Measurements from ENCODE around the gene HCST. TPM values are rescaled to one million over a fixed set of nuclear protein-coding genes. Genes with fewer than 3 reads are reported as not detected.

The HCST gene
- total RNA-seq, 1 donor from 2014 or later, result not detected

GRCh38 chr19:35883882-35884281 is 18.4 kb upstream of the HCST start:
- Histone ChIP-seq H3K4me3 (ENCODE audit: low read depth, low read length) (no peak overlapping the region), H3K36me3 (ENCODE audit: control insufficient read depth, insufficient read depth, low read length) (no peaks in the 10 kb centered on the region), H3K27me3 (ENCODE audit: control insufficient read depth, insufficient read depth, low read length) (peaks cover 4% of the 10 kb centered on the region)
- no peak for TF ChIP-seq CTCF (IDR thresholded peaks at IDR 0.05; ENCODE audit: insufficient read depth, low read length, poor library complexity, severe bottlenecking)
- no peak for DNase-seq (ENCODE audit: low read depth)

GRCh38 chr19:35885225-35885738 is 17.0 kb upstream of the HCST start:
- Histone ChIP-seq H3K27me3 (ENCODE audit: control insufficient read depth, insufficient read depth, low read length) (no peaks in the 10 kb centered on the region), H3K36me3 (ENCODE audit: control insufficient read depth, insufficient read depth, low read length) (peaks cover 3% of the 10 kb centered on the region), H3K4me3 (ENCODE audit: low read depth, low read length) (no peak overlapping the region)
- no peak for TF ChIP-seq CTCF (IDR thresholded peaks at IDR 0.05; ENCODE audit: insufficient read depth, low read length, poor library complexity, severe bottlenecking)
- no peak for DNase-seq (ENCODE audit: low read depth)

- Histone ChIP-seq H3K4me3 (ENCODE audit: low read depth, low read length) (no peak overlapping the region), H3K36me3 (ENCODE audit: control insufficient read depth, insufficient read depth, low read length) (peaks cover 3% of the 10 kb centered on the region), H3K27me3 (ENCODE audit: control insufficient read depth, insufficient read depth, low read length) (no peaks in the 10 kb centered on the region)
- no peak for DNase-seq (ENCODE audit: low read depth)
- no peak for TF ChIP-seq CTCF (IDR thresholded peaks at IDR 0.05; ENCODE audit: insufficient read depth, low read length, poor library complexity, severe bottlenecking)
Measured at GRCh38 chr19:35885904-35886303, 16.4 kb upstream of the HCST start.

GRCh38 chr19:35887197-35887596 is 15.1 kb upstream of the HCST start:
- Histone ChIP-seq H3K27me3 (ENCODE audit: control insufficient read depth, insufficient read depth, low read length) (no peaks in the 10 kb centered on the region), H3K36me3 (ENCODE audit: control insufficient read depth, insufficient read depth, low read length) (peaks cover 3% of the 10 kb centered on the region), H3K4me3 (ENCODE audit: low read depth, low read length) (no peak overlapping the region)
- TF ChIP-seq CTCF (IDR thresholded peaks at IDR 0.05; ENCODE audit: insufficient read depth, low read length, poor library complexity, severe bottlenecking), result no peak
- DNase-seq (ENCODE audit: low read depth), result no peak

GRCh38 chr19:35888398-35888797 is 13.9 kb upstream of the HCST start:
- TF ChIP-seq CTCF (IDR thresholded peaks at IDR 0.05; ENCODE audit: insufficient read depth, low read length, poor library complexity, severe bottlenecking), result no peak
- H3K27me3 ChIP-seq (ENCODE audit: control insufficient read depth, insufficient read depth, low read length), result no peaks in the 10 kb centered on the region
- peaks cover 3% of the 10 kb centered on the region for H3K36me3 ChIP-seq (ENCODE audit: control insufficient read depth, insufficient read depth, low read length)
- no peak for DNase-seq (ENCODE audit: low read depth)
- no peak overlapping the region for H3K4me3 ChIP-seq (ENCODE audit: low read depth, low read length)

GRCh38 chr19:35889370-35890112 is 12.8 kb upstream of the HCST start:
- Histone ChIP-seq H3K4me3 (ENCODE audit: low read depth, low read length) (no peak overlapping the region), H3K27me3 (ENCODE audit: control insufficient read depth, insufficient read depth, low read length) (no peaks in the 10 kb centered on the region), H3K36me3 (ENCODE audit: control insufficient read depth, insufficient read depth, low read length) (peaks cover 3% of the 10 kb centered on the region)
- no peak for TF ChIP-seq CTCF (IDR thresholded peaks at IDR 0.05; ENCODE audit: insufficient read depth, low read length, poor library complexity, severe bottlenecking)
- no peak for DNase-seq (ENCODE audit: low read depth)
